ENCODE data around the gene GJB1.

GJB1 gene

GRCh38 chrX:71195964-71196649, 26.9 kb upstream of the GJB1 start:
- no peaks in the 10 kb centered on the region for H3K27me3 Mint-ChIP-seq
- H3K4me1 Mint-ChIP-seq (ENCODE audit: low read depth), result peaks cover 34% of the 10 kb centered on the region
- H3K27ac Mint-ChIP-seq, result peak overlapping the region; percentile 95
- H3K4me3 Mint-ChIP-seq, result peak overlapping the region; percentile 94
- no peaks in the 10 kb centered on the region for H3K9me3 Mint-ChIP-seq
- peaks cover 9% of the 10 kb centered on the region for H3K36me3 Mint-ChIP-seq (ENCODE audit: low read depth)

- Mint-ChIP-seq H3K27me3 (no peaks in the 10 kb centered on the region), H3K4me1 (ENCODE audit: low read depth) (peaks cover 26% of the 10 kb centered on the region), H3K9me3 (no peaks in the 10 kb centered on the region), H3K4me3 (peak overlapping the region; percentile 94), H3K36me3 (ENCODE audit: low read depth) (peaks cover 9% of the 10 kb centered on the region), H3K27ac (peak overlapping the region; percentile 93)
Observed at GRCh38 chrX:71198066-71198465, 25.0 kb upstream of the GJB1 start.

GRCh38 chrX:71199252-71200008, 23.6 kb upstream of the GJB1 start:
- H3K27me3 Mint-ChIP-seq, result no peaks in the 10 kb centered on the region
- no peaks in the 10 kb centered on the region for H3K9me3 Mint-ChIP-seq
- peak overlapping the region; percentile 12 for H3K27ac Mint-ChIP-seq
- peaks cover 20% of the 10 kb centered on the region for H3K4me1 Mint-ChIP-seq (ENCODE audit: low read depth)
- H3K36me3 Mint-ChIP-seq (ENCODE audit: low read depth), result peaks cover 9% of the 10 kb centered on the region
- H3K4me3 Mint-ChIP-seq, result no peak overlapping the region

- no peaks in the 10 kb centered on the region for H3K27me3 Mint-ChIP-seq
- H3K9me3 Mint-ChIP-seq, result no peaks in the 10 kb centered on the region
- no peaks in the 10 kb centered on the region for H3K36me3 Mint-ChIP-seq (ENCODE audit: low read depth)
- H3K4me3 Mint-ChIP-seq, result no peak overlapping the region
- no peaks in the 10 kb centered on the region for H3K4me1 Mint-ChIP-seq (ENCODE audit: low read depth)
- H3K27ac Mint-ChIP-seq, result no peak overlapping the region
Observed at GRCh38 chrX:71210816-71211215, 12.2 kb upstream of the GJB1 start.

- Mint-ChIP-seq H3K27ac (no peak overlapping the region), H3K27me3 (no peaks in the 10 kb centered on the region), H3K4me1 (ENCODE audit: low read depth) (peaks cover 2% of the 10 kb centered on the region), H3K36me3 (ENCODE audit: low read depth) (no peaks in the 10 kb centered on the region), H3K4me3 (no peak overlapping the region), H3K9me3 (no peaks in the 10 kb centered on the region)
Observed at GRCh38 chrX:71212536-71212935, 10.5 kb upstream of the GJB1 start.

GRCh38 chrX:71214152-71214551, 8.9 kb upstream of the GJB1 start:
- Mint-ChIP-seq H3K4me3 (no peak overlapping the region), H3K27me3 (no peaks in the 10 kb centered on the region), H3K36me3 (ENCODE audit: low read depth) (no peaks in the 10 kb centered on the region), H3K9me3 (no peaks in the 10 kb centered on the region), H3K27ac (no peak overlapping the region), H3K4me1 (ENCODE audit: low read depth) (peaks cover 2% of the 10 kb centered on the region)

GRCh38 chrX:71214604-71215337, 8.3 kb upstream of the GJB1 start:
- no peaks in the 10 kb centered on the region for H3K9me3 Mint-ChIP-seq

GRCh38 chrX:71215338-71215912, 7.6 kb upstream of the GJB1 start:
- Mint-ChIP-seq H3K4me3 (no peak overlapping the region), H3K4me1 (ENCODE audit: low read depth) (peaks cover 2% of the 10 kb centered on the region), H3K27me3 (no peaks in the 10 kb centered on the region), H3K9me3 (no peaks in the 10 kb centered on the region), H3K36me3 (ENCODE audit: low read depth) (no peaks in the 10 kb centered on the region), H3K27ac (no peak overlapping the region)

More at GRCh38 chrX:71214604-71215337, 8.3 kb upstream of the GJB1 start:
- H3K27me3 Mint-ChIP-seq, result no peaks in the 10 kb centered on the region
- no peaks in the 10 kb centered on the region for H3K36me3 Mint-ChIP-seq (ENCODE audit: low read depth)
- H3K4me1 Mint-ChIP-seq (ENCODE audit: low read depth), result peaks cover 2% of the 10 kb centered on the region
- H3K27ac Mint-ChIP-seq, result no peak overlapping the region
- no peak overlapping the region for H3K4me3 Mint-ChIP-seq

GRCh38 chrX:71216485-71216884, 6.5 kb upstream of the GJB1 start:
- Mint-ChIP-seq H3K27ac (no peak overlapping the region), H3K4me1 (ENCODE audit: low read depth) (peaks cover 2% of the 10 kb centered on the region), H3K36me3 (ENCODE audit: low read depth) (no peaks in the 10 kb centered on the region), H3K4me3 (no peak overlapping the region), H3K27me3 (no peaks in the 10 kb centered on the region), H3K9me3 (no peaks in the 10 kb centered on the region)

GRCh38 chrX:71217298-71217697, 5.7 kb upstream of the GJB1 start:
- peaks cover 2% of the 10 kb centered on the region for H3K4me1 Mint-ChIP-seq (ENCODE audit: low read depth)
- H3K9me3 Mint-ChIP-seq, result no peaks in the 10 kb centered on the region
- H3K27me3 Mint-ChIP-seq, result no peaks in the 10 kb centered on the region
- no peaks in the 10 kb centered on the region for H3K36me3 Mint-ChIP-seq (ENCODE audit: low read depth)
- H3K27ac Mint-ChIP-seq, result no peak overlapping the region
- H3K4me3 Mint-ChIP-seq, result no peak overlapping the region

GRCh38 chrX:71221145-71221544, 1.9 kb upstream of the GJB1 start:
- no peaks in the 10 kb centered on the region for H3K9me3 Mint-ChIP-seq
- no peak overlapping the region for H3K27ac Mint-ChIP-seq
- H3K36me3 Mint-ChIP-seq (ENCODE audit: low read depth), result no peaks in the 10 kb centered on the region
- H3K27me3 Mint-ChIP-seq, result no peaks in the 10 kb centered on the region
- H3K4me3 Mint-ChIP-seq, result no peak overlapping the region
- H3K4me1 Mint-ChIP-seq (ENCODE audit: low read depth), result peaks cover 2% of the 10 kb centered on the region

GRCh38 chrX:71224098-71224708, 1.2 kb downstream of the GJB1 start:
- Mint-ChIP-seq H3K9me3 (no peaks in the 10 kb centered on the region), H3K36me3 (ENCODE audit: low read depth) (no peaks in the 10 kb centered on the region), H3K4me1 (ENCODE audit: low read depth) (no peaks in the 10 kb centered on the region), H3K27me3 (no peaks in the 10 kb centered on the region), H3K4me3 (no peak overlapping the region), H3K27ac (no peak overlapping the region)

GRCh38 chrX:71225009-71225408, 2.0 kb downstream of the GJB1 start:
- no peak overlapping the region for H3K27ac Mint-ChIP-seq

GRCh38 chrX:71225676-71226075, 2.7 kb downstream of the GJB1 start:
- no peak overlapping the region for H3K27ac Mint-ChIP-seq
- no peaks in the 10 kb centered on the region for H3K27me3 Mint-ChIP-seq
- no peaks in the 10 kb centered on the region for H3K36me3 Mint-ChIP-seq (ENCODE audit: low read depth)
- no peaks in the 10 kb centered on the region for H3K9me3 Mint-ChIP-seq
- H3K4me1 Mint-ChIP-seq (ENCODE audit: low read depth), result no peaks in the 10 kb centered on the region
- H3K4me3 Mint-ChIP-seq, result no peak overlapping the region

More at GRCh38 chrX:71225009-71225408, 2.0 kb downstream of the GJB1 start:
- Mint-ChIP-seq H3K9me3 (no peaks in the 10 kb centered on the region), H3K27me3 (no peaks in the 10 kb centered on the region), H3K4me3 (no peak overlapping the region), H3K4me1 (ENCODE audit: low read depth) (no peaks in the 10 kb centered on the region), H3K36me3 (ENCODE audit: low read depth) (no peaks in the 10 kb centered on the region)

All from stimulated activated naive CD8-positive, alpha-beta T cell treated with anti-CD3 and anti-CD28 coated beads, Interleukin-15, Interleukin-2, amounts not matched to agents 100 ng/mL and 50 ng/mL, for 24 hours (primary cell).